Measurements from ENCODE around the gene DAGLA. TPM values are rescaled to one million over a fixed set of nuclear protein-coding genes. Genes with fewer than 3 reads are reported as not detected.
"Not testable (repeated sequence)": the region's sequence is repeated elsewhere in the genome, so short reads cannot be mapped to it uniquely, and the experiment has no call there.

The DAGLA gene
- total RNA-seq, 4 donors from 2014 or later, result 1.5 to 5.6 (median 3.4) TPM

- H3K4me1 ChIP-seq, result no peaks in the 10 kb centered on the region
- H3K4me3 ChIP-seq, result no peak overlapping the region
- peaks cover 5% of the 10 kb centered on the region for H3K27me3 ChIP-seq
- ATAC-seq, result no peak
- TF ChIP-seq POLR2AphosphoS5 (IDR thresholded peaks at IDR 0.05) (no peak), POLR2A (IDR thresholded peaks at IDR 0.05) (no peak), EP300 (IDR thresholded peaks at IDR 0.05) (no peak), CTCF (IDR thresholded peaks at IDR 0.05) (no peak)
- no peaks in the 10 kb centered on the region for H3K9me3 ChIP-seq
- H3K36me3 ChIP-seq, result no peaks in the 10 kb centered on the region
- H3K27ac ChIP-seq, result no peak overlapping the region
- 73 to 100% methylated on average over 3 of the region's 6 CpGs for WGBS, 2 donors (ENCODE audit: low coverage in 1 of 2)
Measured at GRCh38 chr11:61667684-61668305, 12.4 kb upstream of the DAGLA start.

GRCh38 chr11:61669417-61669816 is 10.8 kb upstream of the DAGLA start:
- H3K27me3 ChIP-seq, result peaks cover 18% of the 10 kb centered on the region
- H3K4me3 ChIP-seq, result no peak overlapping the region
- WGBS, 2 donors (ENCODE audit: low coverage in 1 of 2), result 64 to 91% methylated on average over 3 to 4 of the region's 4 CpGs
- no peak for TF ChIP-seq POLR2A (IDR thresholded peaks at IDR 0.05)
- no peak for TF ChIP-seq EP300 (IDR thresholded peaks at IDR 0.05)
- TF ChIP-seq POLR2AphosphoS5 (IDR thresholded peaks at IDR 0.05), result no peak
- no peak for TF ChIP-seq CTCF (IDR thresholded peaks at IDR 0.05)
- H3K4me1 ChIP-seq, result no peaks in the 10 kb centered on the region
- H3K9me3 ChIP-seq, result no peaks in the 10 kb centered on the region
- no peak overlapping the region for H3K27ac ChIP-seq
- no peak for ATAC-seq
- H3K36me3 ChIP-seq, result no peaks in the 10 kb centered on the region

GRCh38 chr11:61670626-61671025 is 9.6 kb upstream of the DAGLA start:
- H3K4me3 ChIP-seq, result no peak overlapping the region
- ATAC-seq, result no peak
- no peaks in the 10 kb centered on the region for H3K4me1 ChIP-seq
- no peaks in the 10 kb centered on the region for H3K9me3 ChIP-seq
- no peaks in the 10 kb centered on the region for H3K36me3 ChIP-seq
- H3K27ac ChIP-seq, result no peak overlapping the region
- 92 to 100% methylated on average over 1 to 2 of the region's 2 CpGs for WGBS, 2 donors (ENCODE audit: low coverage in 1 of 2)
- H3K27me3 ChIP-seq, result peaks cover 30% of the 10 kb centered on the region
- TF ChIP-seq POLR2A (IDR thresholded peaks at IDR 0.05) (no peak), POLR2AphosphoS5 (IDR thresholded peaks at IDR 0.05) (no peak), CTCF (IDR thresholded peaks at IDR 0.05) (no peak), EP300 (IDR thresholded peaks at IDR 0.05) (no peak)

- TF ChIP-seq CTCF (IDR thresholded peaks at IDR 0.05) (no peak), EP300 (IDR thresholded peaks at IDR 0.05) (no peak), POLR2A (IDR thresholded peaks at IDR 0.05) (no peak), POLR2AphosphoS5 (IDR thresholded peaks at IDR 0.05) (no peak)
- Histone ChIP-seq H3K27ac (no peak overlapping the region), H3K9me3 (no peaks in the 10 kb centered on the region), H3K36me3 (no peaks in the 10 kb centered on the region), H3K4me3 (no peak overlapping the region), H3K27me3 (peaks cover 39% of the 10 kb centered on the region), H3K4me1 (no peaks in the 10 kb centered on the region)
- 52 to 73% methylated on average over 4 to 5 of the region's 5 CpGs for whole genome bisulfite sequencing, 2 donors (ENCODE audit: low coverage in 1 of 2)
- no peak for ATAC-seq
Measured at GRCh38 chr11:61671527-61671926, 8.7 kb upstream of the DAGLA start.

- not testable (repeated sequence) for ATAC-seq, H3K27ac ChIP-seq, H3K9me3 ChIP-seq, H3K36me3 ChIP-seq, H3K4me1 ChIP-seq, H3K4me3 ChIP-seq
- 58 to 63% methylated on average over 2 of the region's 2 CpGs for WGBS, 2 donors (ENCODE audit: low coverage in 1 of 2)
- peaks cover 43% of the 10 kb centered on the region for H3K27me3 ChIP-seq
Measured at GRCh38 chr11:61673946-61674467, 6.2 kb upstream of the DAGLA start.

Measured in gastroesophageal sphincter (tissue), 4 donors.